ENCODE data around the gene AK2.

The AK2 gene

DNA sequence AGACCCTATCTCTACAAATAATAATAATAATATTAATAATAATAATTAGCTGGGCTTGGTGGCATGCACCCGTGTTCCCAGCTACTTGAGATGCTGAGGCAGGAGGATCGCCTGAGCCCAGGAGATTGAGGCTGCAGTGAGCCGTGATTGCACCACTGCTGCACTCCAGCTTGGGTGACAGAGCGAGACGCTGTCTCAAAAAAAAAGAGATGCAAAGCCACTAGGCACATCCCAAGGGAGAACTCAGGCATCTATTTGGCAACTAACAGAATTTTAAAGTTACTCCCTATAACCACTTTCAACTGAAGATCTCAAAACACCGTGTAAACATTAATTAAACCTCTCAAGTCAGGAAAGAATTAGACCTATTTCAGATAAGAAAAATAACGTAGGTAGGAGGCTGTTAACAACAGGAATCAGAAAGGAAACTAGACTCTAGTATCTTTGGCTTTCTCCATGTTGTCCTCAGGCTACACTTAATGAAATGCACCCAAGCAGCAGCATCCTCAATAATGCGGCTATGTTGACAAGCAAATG, 75.8 kb downstream of the AK2 start:
- in situ Hi-C loops (cut with MboI; ENCODE audit: low sequenced_read_pairs, unreplicated experiment), result no loop called here
- no peak for TF ChIP-seq CTCF (IDR thresholded peaks at IDR 0.05; ENCODE audit: borderline replicate concordance, control extremely low read depth, extremely low read depth, insufficient read depth, missing control alignments)
- DNase-seq (ENCODE audit: low spot score), result no peak

DNA sequence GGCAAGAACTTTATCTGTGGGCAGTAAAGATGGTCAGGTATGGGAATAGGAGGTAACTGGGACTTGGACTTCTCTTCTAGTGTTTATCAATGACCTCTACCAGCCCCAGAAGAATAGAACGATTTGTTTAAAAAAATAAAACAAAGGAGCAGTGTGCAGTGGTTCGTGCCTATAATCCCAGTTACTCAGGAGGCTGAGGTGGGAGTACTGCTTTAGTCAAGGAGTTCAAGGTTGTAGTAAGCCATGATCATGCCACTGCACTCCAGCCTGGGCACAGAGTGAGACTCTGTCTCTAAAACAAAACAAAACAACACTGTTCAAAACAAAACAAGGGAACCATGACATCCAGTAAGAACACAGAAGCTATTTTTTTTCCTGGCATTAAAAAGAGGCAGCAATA, 76.3 kb downstream of the AK2 start:
- in situ Hi-C loops (cut with MboI; ENCODE audit: low sequenced_read_pairs, unreplicated experiment), result no loop called here
- TF ChIP-seq CTCF (IDR thresholded peaks at IDR 0.05; ENCODE audit: borderline replicate concordance, control extremely low read depth, extremely low read depth, insufficient read depth, missing control alignments), result no peak
- DNase-seq (ENCODE audit: low spot score), result no peak

DNA sequence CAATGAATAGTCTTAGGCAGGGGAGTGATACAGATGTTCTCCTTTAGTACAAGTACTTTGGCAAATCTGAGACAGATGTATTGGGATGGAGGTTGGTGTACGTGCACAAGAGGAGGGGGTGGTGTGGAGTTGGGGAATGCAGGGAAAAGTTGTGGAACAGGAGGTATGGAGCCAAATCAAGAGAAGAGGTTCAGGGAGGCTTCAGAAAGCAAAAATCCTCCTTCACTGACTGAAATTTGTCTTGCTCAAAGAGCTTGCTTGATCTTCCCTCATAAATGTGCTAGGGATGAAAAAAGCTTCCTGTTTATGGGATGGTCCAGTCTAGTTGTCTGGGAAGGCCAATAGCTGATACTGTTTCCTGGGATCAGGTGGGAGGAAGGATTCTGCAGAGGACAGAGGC, 77.9 kb downstream of the AK2 start:
- no peak for DNase-seq (ENCODE audit: low spot score)
- in situ Hi-C loops (cut with MboI; ENCODE audit: low sequenced_read_pairs, unreplicated experiment), result no loop called here
- no peak for TF ChIP-seq CTCF (IDR thresholded peaks at IDR 0.05; ENCODE audit: borderline replicate concordance, control extremely low read depth, extremely low read depth, insufficient read depth, missing control alignments)
